HG03175 (cell line): ENCODE measurements around the gene SPAG9.

Experiments used
- ATAC-seq: cut with Tn5 transposase; IDR thresholded peaks from one replicate; pipeline ENCODE4 v1.9.1; 2021; ENCODE audit warnings: mild to moderate bottlenecking, moderate library complexity; ENCODE audit not compliant: unreplicated experiment

Gene SPAG9, protein sequence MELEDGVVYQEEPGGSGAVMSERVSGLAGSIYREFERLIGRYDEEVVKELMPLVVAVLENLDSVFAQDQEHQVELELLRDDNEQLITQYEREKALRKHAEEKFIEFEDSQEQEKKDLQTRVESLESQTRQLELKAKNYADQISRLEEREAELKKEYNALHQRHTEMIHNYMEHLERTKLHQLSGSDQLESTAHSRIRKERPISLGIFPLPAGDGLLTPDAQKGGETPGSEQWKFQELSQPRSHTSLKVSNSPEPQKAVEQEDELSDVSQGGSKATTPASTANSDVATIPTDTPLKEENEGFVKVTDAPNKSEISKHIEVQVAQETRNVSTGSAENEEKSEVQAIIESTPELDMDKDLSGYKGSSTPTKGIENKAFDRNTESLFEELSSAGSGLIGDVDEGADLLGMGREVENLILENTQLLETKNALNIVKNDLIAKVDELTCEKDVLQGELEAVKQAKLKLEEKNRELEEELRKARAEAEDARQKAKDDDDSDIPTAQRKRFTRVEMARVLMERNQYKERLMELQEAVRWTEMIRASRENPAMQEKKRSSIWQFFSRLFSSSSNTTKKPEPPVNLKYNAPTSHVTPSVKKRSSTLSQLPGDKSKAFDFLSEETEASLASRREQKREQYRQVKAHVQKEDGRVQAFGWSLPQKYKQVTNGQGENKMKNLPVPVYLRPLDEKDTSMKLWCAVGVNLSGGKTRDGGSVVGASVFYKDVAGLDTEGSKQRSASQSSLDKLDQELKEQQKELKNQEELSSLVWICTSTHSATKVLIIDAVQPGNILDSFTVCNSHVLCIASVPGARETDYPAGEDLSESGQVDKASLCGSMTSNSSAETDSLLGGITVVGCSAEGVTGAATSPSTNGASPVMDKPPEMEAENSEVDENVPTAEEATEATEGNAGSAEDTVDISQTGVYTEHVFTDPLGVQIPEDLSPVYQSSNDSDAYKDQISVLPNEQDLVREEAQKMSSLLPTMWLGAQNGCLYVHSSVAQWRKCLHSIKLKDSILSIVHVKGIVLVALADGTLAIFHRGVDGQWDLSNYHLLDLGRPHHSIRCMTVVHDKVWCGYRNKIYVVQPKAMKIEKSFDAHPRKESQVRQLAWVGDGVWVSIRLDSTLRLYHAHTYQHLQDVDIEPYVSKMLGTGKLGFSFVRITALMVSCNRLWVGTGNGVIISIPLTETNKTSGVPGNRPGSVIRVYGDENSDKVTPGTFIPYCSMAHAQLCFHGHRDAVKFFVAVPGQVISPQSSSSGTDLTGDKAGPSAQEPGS (N-terminal part only)

DNA sequence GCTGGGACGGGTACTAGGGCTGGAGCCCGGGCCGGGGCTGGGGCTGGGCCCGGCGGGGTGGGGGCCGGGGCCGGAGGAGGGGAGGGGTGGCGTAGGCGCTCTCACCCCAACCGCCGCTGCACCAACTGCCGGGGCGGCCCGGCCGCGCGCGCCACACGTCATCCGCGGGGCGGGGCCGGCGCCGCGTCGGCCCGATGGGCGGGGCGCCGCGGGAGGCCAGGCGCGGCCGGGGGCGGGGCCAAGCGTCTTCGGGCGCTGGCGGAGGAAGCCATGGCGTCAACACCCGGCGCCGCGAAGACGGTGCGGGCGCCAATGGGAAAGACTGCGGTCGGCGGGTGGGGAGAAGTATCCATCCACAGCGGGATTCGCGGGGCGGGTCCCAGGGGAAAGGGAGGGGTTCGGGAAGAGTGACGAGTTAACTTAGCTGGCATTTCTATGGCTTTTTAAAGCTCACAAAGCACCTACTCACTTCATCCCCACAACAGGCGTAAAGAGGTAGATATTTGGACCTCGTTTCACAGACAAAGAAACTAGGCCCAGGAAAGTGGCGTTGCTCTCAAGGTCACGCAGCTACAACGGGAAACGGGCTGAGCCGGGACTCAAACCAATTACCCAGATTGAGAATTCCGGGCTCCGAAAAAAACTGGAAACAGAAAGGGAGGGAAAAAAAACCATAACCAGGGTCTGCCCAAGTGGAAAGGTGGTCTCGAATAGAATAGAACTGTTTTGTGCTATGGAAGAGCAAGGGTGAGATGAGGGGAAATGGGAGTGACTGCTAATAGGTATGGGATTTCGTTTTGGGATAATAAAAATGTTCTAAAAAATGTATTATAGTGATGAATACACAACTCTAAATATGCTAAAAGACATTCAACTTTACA, at the start of gene SPAG9:
SPAG9 (minus strand) TSS at position 130 of the 881 bp plus-strand sequence. CDS start 212 bp downstream, outside the sequence.
- ATAC-seq: peak; percentile 74

DNA sequence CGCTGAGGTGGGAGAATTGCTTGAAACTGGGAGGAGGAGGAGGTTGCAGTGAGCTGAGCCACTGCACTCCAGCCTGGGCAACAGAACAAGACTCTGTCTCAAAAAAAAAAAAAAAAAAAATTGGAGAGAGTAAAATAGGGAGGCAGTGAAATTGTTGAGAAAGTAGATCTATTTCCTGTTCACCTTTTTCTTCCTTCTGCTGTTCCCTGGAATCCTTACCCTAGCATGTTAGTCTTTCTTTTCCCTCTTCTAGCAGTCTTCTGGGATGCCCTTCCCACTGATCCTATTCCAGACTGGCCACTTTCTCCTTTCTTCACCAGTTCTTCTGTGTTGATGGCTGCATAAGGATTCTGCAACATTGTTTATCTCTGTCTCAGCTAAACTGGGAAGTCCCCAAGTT, 48.7 kb upstream of the SPAG9 start:
- ATAC-seq: no peak

DNA sequence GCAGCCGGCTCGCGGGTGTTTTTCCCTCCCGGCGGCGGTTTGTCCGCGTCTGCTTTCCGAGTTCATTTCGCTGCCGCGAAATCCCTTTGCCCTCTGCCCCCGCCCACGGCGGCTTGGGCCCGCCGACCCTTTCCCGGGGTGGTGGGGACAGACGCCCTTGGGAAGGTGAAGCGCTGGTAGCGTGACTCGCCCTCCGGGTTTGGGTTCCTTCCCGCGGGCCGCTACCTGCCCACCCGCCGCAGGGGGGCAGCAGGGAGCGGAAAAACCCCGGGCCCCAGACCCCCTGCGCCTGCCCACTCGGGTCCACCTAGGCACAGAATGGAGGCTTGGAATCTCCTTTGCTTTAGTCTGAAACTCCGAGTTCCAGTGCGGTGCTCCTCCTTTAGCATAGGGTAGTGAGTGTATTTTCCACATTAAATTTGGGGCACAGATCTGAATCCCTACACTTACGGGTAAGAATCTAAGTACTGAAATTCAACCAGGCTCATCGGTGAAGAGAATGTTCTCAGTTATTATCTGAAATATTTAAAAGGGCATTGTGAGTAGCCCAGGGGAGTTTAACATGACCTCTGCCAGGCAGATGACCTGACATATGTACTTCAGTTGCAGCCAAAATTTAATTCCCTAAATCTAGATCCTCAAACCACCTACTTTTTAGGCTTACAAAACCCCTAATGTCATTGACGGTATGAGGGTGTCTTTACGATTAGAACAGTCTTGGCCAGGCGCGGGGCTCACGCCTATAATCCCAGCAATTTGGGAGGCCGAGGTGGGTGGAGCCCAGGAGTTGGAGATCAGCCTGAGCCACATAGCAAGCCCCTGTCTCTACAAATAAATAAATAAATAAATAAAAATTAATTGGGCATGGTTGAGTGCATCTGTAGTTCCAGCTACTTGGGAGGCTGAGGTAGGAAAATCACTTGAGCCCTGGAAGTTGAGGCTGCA, 46.6 kb upstream of the SPAG9 start:
- ATAC-seq: peak; percentile 53

DNA sequence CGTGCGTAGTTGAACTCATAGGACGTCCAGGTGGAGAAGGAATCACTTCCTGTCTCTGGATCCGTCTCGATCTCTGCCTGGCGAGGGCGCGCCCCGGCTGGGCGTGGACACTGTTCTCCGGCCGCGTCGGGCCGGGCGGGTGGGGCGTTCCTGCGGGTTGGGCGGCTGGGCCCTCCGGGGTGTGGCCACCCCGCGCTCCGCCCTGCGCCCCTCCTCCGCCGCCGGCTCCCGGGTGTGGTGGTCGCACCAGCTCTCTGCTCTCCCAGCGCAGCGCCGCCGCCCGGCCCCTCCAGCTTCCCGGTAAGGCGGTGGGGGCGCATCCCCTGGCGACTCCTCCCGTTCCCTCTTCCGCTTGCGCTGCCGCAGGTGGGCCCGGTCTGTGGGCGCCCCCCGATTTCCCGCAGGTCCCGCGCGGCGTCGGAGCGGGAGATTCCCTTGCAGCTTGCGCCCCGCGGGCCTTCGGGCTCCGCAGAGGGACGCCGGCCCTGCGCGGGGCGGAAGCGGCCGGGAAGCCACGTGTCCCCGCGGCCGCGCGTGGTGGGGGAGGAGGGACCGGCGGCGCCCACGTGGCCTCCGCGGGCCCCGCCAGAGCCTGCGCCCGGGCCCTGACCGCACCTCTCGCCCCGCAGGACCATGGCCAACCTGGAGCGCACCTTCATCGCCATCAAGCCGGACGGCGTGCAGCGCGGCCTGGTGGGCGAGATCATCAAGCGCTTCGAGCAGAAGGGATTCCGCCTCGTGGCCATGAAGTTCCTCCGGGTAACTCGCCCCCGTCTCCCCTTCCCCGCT, 45.7 kb upstream of the SPAG9 start, which contains the start of gene NME2:
NME2 (plus strand) TSS at position 214 of the 789 bp plus-strand sequence; CDS start at position 634, 420 bp downstream.
- ATAC-seq: peak; percentile 90

DNA sequence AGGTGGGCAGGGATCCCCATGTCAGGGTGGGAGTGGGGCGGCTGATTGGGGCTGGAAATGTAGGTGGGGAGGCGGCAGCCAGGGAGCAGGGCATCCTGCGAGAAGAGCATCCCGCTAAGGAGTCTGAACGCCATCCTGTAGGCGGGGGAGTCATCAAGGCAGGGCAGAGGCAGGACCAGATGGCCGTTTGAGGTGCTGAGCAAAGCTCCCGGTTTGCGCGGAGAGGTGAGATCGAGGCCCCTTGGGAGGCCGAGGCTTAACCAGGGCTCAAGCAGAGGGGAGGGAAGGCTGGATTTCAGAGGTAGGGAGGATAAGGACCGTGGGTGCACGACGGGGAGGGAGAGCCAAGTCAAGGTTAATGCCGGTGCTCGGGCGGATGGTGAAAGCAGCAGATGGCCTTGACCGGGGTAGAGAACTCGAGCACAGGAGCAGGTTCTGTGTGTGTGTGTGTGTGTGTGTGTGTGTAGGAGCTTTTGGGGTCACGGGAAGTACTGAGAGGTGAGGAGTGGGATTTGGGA, 45.1 kb upstream of the SPAG9 start:
- ATAC-seq: peak; percentile 24

DNA sequence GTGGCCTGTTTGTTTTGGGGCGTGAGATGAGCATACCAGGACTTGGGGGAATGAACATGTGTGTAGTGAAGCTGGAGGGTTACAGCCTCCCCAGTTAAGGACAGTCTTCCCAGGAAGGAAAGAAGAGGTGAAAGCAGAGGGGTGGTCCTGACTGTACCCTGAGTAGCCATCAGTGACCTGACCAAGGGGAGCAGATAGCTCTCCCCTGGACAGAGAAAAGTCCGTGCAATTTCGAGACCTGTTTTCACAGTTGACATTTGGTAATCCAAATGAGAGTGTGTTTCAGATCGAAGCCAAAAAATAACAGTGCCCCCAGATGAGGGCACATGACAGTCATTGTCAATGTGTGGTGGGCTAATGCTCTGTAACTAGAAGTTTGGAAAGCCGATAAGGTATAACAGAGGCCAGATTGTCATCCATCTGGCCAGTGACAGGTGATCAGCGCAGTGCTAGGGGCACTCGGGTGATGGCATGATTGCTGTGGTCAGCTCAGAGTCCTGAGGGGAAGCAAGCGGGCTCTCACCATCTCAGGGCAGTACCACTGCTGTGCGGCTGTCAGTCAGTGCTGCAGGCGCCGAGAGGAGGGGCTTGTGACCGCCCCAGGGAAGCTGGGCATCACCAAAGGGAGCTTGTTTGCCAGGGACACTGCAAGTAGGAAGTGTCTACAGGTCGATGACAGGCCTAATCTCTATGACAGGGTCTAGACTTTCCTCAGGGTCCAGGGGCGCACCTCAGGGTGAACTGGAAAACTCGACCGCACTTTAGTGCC, 44.4 kb upstream of the SPAG9 start:
- no peak for ATAC-seq

DNA sequence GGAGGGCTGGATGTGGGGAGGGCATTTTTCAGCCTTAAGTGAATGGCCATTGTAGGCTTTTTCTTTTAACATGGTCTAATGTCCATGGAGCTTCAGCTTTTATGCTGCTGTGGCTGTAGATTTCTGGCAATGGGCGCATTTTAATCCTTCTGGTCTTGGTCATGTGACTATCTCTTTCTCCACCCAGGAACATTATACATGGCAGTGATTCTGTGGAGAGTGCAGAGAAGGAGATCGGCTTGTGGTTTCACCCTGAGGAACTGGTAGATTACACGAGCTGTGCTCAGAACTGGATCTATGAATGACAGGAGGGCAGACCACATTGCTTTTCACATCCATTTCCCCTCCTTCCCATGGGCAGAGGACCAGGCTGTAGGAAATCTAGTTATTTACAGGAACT, 40.9 kb upstream of the SPAG9 start:
- no peak for ATAC-seq

DNA sequence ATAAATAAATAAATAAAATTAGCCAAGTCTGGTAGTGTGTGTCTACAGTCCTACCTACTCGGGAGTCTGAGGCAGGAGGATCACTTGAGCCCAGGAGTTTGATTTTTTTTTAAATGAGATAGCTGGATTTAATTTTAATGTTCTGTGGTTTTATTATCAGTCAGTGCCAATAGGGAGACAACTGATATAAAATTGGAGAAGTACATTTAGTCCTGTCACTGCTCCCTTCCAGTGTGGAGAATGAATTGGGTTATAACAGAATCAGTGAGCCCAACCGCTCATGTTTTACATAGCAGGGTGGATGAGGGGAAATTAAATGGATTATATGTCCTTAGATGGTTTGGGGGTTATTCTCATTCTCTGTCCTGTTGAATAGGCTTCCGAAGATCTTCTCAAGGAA, 38.9 kb upstream of the SPAG9 start:
- ATAC-seq: no peak

DNA sequence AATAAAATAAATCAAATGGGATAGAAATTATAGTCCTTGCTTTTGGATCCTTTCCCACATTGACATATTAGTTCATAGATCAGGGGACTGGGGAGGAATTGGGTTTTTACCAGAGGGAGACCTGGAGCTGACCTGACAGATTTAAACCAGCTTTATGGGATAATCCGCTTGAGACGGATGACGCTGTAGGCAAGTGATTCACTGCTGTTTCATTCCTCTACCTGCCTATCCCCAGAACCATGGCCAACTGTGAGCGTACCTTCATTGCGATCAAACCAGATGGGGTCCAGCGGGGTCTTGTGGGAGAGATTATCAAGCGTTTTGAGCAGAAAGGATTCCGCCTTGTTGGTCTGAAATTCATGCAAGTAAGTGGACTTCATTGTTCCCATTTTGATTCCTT, 34.7 kb upstream of the SPAG9 start:
- no peak for ATAC-seq

DNA sequence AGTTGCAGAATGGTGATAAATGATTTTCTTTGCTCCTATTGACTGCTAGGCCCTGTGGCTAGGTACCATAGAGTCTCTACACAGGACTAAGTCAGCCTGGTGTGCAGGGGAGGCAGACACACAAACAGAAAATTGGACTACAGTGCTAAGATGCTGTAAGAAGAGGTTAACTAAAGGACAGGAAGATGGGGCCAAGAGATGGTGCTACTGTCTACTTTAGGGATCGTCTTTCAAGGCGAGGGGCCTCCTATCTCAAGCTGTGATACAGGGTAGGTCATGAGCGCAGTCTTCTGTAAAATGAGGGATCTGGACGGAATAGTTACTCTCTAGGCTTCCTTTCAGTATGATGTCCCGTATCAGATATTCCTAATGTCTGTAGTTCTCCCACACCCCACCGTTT, 33.5 kb upstream of the SPAG9 start:
- ATAC-seq: no peak

DNA sequence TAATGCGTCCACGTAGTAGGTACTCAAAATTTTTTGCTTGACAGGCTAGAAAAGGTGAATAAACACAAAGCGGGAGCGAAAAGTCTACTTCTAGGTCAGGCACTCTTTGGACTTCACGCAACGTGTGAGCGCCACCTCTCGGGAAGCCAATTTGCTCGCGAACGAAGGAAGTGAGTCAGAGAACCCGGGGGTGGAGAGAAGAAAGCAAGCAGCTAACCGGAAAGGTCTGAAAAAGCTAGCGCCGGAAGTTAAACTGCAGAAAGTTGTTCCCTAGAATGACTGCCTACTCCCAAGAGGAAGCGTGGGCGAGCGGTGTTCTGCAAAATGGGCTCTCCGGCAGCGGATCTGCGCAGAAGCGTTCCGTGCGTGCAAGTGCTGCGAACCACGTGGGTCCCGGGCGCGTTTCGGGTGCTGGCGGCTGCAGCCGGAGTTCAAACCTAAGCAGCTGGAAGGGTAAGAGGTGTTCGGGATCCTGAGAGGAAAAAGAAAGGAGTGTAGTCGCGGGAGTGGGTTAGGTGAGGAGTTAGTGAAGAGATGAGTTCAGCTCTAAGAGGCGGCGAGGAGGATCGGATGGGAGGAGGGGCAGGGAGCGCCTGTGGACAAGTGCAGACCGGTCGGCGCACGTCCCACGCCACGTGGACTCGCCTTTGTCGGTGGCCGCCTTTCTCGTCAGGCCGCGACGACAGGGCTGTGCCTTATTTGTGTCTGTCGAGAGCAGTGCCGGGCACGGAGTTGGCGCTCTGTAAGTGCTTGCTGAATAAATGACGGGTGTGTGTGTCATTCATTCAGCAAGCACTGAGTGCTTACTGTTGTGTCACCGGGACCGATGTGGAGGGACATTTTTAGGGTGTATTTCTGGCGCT, 32.8 kb upstream of the SPAG9 start, which contains the start of gene NME1:
NME1 (plus strand) TSS at position 350 of the 863 bp plus-strand sequence. CDS start 2,096 bp downstream, outside the sequence.
- ATAC-seq: peak; percentile 95

DNA sequence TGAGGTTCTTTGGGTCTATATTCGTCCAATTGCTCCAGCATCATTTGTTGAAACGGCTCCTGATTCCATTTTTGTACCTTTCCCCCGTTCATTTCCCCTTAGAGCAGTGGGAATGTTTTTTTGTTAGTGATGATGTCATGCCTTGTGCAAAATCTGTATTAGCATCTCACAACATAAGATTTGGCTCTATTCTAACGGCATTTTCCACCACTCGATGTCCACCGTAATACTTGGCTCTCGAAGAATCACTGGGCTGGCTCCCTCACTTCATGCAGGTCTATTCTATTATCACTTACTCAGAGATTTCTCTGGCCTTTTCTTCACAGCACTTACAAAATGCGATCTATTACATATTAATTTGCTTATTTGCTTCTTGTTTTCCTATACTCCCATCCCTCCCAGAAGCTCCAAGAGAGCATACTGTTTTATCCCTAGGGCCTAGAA, 32.1 kb upstream of the SPAG9 start:
- no peak for ATAC-seq

DNA sequence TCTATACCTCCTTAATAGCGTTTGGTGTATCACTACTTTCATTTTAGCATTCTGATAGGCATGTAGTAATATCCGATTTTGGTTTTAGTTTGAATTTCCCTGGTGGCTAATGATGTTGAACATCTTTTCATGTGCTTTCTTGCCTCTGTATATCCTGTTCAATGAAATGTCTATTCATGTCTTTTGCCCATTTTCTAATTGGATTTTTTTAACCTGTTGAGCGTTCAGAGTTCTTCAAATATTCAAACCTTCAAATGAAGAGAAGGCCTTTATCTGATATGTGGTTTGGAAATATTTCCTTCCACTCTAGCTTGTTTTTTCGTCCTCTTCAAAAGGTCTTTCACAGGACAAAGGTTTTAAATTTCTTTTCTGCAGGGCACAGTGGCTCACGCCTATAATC, 30.3 kb upstream of the SPAG9 start:
- ATAC-seq: no peak

DNA sequence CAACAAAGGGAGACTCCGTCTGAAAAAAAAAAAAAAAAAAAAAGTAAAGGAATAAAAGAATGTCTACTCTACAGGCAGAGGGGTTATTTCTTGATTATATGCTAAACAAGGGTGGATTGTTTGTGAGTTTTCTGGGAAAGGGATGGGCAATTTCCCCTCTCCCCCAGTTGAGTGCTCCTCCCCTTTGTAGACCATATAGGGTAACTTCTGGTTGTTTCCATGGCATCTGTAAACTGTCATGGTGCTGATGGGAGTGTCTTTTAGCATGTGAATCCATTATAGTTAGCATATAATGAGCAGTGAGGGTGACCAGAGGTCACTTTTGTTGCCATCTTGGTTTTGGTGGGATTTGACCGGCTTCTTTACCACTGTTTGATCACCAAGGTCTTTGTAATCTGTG, 28.5 kb upstream of the SPAG9 start:
- no peak for ATAC-seq

DNA sequence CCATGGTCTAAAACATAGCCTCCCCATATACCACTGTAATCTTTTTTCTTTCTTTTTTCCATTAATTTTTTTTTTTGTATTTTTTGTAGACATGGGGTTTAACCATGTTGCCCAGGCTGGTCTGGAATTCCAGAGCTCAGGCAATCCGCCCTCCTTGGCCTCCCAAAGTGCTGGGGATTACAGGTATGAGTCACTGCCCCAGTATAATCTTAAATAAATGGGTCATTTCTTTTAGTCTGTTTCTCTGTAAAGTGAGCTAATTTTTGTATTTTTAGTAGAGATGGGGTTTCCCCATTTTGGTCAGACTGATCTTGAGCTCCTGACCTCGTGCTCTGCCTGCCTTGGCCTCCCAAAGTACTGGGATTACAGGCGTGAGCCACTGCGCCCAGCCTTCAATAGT, 27.0 kb upstream of the SPAG9 start:
- ATAC-seq: no peak
